Hematopoietic multipotent progenitor cell (in vitro differentiated cells): ENCODE measurements around the gene RFWD3. TPM values are rescaled to one million over a fixed set of nuclear protein-coding genes. Genes with fewer than 3 reads are reported as not detected.
"Not testable (repeated sequence)": the region's sequence is repeated elsewhere in the genome, so short reads cannot be mapped to it uniquely, and the experiment has no call there.

Source experiments
- DNase-seq, 3 donors: peaks; one replicate each; pipeline ENCODE4 v3.0.0-alpha.2; 2011 to 2015; ENCODE audit warnings: low read depth in 2 of 3, low spot score in 2 of 3
- total RNA-seq: library from RNA; depleted of rRNA; stranded (reverse); fragments of >200 nt; gene quantifications from one replicate; pipeline ENCODE4 v1.2.3, GENCODE V29; 2012

RFWD3 gene
- total RNA-seq, 1 donor: 35.3 TPM

DNA sequence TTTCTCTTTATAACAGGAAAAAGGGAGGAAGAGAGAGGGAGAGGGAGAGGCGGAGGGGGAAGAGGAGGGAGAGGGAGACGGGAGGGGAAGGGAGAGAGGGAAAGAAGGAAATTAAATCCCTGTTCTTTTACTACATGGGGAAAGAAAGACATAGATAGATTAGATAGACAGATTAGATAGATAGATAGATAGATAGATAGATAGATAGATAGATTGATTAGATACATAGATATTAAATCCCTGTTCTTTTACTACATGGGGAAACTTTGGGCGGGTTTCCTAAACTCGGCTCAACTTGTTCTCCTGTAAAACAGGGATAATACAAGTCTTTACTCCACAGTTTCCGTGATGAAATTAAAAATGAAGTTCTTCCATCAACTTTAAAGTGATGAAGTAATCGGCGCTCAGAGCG is 661 bp downstream of the RFWD3 start:
- no peak for DNase-seq

DNA sequence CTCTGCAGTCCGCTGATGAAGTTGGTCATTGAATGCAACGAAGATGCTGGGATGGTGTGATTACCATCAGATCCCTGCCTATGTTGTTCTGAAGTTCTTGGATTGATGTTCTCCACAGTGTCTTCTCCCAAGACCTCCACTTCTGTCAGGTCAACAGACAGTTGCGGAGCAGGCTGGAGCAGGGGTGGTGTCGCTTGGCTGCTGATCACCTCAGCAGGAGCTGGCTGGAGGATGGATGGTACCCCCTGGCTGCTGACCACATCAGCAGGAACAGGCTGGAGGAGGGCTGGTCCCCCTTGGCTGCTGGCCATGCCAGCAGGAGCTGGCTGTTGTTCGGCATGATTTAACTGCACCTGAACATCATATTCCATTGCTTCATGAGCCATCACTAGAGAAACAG is 5.6 kb downstream of the RFWD3 start:
- DNase-seq: no peak

DNA sequence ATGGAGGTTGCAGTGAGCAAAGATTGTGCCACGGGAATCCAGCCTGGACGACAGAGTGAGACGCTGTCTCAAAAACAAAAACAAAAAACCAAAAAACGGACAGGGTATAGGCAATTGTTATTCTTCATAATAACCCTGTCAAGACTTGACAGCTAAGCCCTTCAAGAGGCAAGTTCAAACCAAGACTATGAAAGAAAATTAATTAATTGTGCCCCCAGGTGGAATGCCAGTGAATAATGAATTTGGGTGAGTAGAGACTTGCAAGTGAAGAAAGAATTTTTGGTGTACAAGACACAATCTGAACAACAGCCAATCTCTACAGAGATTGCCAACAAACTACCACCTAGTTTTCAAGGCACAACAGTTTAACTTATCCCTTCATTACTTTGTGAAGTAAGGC is 6.3 kb downstream of the RFWD3 start:
- DNase-seq: no peak

DNA sequence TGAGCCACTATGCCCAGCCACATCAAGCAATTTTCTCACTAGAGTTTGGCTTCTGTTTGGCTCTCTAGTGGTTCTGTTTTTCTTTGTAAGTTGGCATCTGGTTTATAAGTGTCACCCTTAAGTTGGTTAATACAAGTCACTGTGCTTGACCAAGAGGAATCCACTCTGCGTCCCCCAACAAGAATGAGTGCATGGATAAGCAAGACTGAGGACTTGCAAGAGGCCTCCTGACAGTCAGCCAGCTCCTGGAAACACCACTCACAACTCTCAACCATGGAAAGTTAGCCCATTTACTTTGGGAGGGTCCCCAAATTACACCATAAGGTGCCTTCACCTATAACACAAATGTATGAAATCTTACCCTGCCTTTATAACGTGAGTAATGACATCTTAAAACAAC is 7.6 kb downstream of the RFWD3 start:
- DNase-seq: no peak

DNA sequence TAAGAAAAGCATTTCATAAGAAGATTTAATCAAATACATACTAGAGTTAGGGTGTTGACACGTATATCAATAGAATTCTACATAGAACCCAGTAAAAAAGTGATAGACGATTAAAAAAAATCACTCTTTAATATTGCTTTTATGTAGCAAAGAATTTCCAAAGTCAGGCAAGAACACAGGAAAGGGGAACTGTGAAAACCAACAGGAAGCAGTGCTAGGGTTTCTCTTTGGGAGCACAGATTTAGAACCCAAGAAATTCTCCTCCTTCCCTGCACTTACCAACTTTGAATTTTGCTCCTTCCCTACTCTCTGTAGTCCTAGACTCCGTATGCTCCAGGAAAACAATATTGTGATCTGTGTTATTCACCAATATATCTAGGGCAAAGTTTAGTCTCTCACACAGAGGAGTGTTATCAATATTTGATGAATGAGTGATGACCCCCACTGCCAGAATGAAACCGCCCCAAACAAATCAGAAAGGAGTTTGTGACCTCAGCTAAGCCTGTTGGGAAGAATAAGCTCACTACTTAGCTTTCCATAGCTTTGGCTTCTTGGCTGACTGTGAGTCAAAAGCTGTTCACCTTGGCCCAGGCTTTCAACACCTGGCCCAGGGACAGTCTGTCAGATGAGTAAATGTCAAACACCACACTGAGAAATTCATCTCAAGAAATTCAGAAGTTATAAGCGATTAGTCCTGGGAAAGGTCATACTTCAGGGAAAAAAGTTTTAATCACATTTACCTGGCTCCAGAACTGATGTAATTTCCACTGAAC is 8.6 kb downstream of the RFWD3 start:
- no peak for DNase-seq

DNA sequence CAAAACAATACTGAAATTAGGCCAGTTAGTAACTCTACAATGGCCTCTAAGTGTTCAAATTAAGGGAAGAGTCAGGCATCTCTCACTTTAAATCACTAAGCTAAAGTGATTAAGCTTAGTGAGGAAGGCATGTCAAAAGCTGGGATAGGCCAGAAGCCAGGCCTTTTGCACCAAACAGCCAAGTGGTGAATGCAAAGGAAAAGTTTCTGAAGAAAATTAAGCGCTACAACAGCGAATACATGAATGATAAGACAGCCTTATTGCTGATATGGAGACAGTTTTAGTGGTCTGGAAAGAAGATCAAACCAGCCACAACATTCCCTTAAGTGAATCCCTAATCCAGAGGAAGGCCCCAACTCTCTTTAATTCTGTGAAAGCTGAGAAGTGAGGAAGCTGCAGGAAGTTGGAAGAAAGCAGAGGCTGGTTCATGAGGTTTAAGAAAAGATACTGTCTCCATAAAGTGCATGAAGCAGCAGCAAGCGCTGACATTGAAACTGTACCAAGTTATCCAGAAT is 12.1 kb downstream of the RFWD3 start:
- no peak for DNase-seq

DNA sequence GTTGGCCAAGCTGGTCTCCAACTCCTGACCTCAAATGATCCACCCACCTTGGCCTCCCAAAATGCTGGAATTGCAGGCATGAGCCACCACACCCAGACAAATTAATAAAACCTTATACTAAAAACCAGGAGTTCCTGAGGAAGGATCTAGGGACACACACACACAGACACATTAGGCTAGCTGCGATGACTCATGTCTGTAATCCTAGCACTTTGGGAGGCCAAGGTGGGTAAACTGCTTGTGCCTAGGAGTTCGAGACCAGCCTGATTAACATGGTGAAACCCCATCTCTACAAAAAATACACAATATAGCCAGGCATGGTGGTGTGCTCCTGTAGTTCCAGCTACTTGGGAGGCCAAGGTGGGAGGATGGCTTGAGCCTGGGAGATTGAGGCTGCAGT is 13.8 kb downstream of the RFWD3 start:
- not testable (repeated sequence) for DNase-seq

DNA sequence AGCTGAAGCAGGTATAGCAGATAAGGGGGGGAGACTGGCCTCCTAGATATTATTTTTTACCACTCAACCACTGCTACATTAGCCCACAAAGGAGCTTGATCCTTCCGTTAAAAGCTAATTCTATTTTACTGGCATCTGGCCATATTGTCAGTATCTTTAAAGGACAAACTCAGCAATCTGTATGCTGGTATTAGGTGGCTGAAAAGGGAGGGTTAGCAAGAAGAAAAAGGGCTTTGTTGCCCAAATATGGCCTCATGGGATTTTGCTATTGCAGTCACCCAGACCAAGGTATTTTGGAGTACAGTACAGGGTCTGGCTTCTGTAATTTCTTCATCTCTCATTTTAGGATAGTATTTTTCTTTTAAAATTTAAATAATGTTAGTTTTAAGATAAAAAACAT is 14.4 kb downstream of the RFWD3 start:
- no peak for DNase-seq

DNA sequence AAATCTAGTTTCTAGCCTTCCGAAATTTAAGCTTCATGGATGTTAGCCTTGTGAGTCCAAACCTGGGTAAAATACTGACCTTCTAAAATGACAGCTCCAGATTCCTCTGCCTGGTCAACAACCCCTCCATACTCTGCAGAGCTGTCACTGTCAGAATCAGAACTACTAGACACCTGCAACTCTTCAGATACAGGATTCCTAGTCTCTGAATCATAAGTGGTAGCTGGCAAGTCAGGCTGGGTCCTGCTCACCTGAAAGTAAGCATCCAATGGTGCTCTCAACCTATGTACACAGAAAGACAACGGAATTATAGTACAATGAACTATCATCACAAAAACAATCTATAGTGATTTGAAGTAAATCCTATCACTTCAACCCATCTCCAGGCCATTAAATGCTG is 14.8 kb downstream of the RFWD3 start:
- no peak for DNase-seq

DNA sequence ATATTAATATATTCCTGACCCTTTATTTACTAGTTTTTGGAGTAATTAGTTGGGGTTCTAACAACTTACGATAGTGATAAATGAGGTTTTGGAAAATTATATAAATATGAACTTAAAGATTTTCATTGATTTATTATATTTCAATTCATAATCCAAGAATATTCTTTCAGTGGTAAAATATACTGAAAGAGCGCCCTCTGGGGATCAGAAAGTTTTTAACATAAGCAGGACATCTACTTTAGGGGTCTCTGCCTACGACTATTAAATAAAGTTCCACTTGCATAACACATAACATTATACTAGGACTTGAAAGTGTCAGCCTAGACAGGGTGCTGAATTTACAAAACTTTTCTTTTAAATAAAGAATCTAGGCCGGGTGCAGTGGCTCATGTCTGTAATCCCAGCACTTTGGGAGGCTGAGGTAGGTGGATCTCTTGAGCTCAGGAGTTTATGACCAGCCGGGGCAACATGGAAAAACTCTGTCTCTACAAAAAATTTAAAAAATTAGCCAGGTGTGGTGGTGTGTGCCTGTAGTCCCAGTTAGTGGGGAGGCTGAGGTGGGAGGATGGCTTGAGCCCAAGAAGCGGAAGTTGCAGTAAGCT is 15.6 kb downstream of the RFWD3 start:
- peak in 2 of 3 donors; percentile 22 to 52 for DNase-seq

DNA sequence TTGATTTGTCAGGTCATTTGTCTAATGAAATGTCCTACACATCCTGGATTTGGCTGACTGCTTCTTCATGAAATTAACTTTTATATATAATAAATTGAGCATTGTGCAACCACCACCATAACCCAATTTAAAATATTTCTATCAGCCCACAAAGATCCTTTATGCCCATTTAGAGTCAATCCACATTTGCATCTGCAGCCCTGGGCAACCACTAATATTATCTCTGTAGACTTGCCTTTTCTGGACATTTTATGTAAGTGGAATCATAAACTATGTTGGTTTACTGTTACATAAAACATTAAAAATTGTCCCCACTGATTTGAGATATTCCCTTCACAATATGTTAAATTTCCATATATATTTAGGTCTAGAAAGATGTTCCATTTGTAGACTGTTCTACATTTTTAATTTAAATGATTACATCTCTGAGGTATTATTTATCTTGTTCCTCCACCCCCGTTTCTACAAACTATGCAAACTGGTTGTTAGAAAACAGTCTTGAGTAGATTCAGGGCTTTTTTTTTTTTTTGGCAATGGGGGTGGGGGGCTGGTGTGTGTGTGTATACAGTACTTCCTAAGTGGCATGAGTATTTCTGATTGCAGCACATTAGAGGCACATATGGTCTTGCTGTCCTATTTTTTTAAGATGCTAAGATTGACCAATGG is 16.7 kb downstream of the RFWD3 start:
- no peak for DNase-seq

DNA sequence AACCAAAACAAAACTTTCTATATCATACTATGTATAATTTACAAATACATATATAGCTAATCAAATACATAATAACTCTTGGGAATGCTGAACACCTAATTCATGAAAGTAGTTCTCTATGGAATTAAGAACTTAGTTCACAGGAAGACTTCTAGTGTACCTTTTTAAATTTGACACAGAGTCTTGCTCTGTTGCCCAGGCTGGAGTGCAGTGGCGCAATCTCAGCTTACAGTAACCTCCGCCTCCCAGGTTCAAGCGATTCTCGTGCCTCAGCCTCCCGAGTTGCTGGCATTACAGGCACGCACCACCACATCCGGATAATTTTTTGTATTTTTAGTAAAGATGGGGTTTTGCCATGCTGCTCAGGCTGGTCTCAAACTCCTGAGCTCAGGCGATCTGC is 24.7 kb downstream of the RFWD3 start:
- DNase-seq: no peak

DNA sequence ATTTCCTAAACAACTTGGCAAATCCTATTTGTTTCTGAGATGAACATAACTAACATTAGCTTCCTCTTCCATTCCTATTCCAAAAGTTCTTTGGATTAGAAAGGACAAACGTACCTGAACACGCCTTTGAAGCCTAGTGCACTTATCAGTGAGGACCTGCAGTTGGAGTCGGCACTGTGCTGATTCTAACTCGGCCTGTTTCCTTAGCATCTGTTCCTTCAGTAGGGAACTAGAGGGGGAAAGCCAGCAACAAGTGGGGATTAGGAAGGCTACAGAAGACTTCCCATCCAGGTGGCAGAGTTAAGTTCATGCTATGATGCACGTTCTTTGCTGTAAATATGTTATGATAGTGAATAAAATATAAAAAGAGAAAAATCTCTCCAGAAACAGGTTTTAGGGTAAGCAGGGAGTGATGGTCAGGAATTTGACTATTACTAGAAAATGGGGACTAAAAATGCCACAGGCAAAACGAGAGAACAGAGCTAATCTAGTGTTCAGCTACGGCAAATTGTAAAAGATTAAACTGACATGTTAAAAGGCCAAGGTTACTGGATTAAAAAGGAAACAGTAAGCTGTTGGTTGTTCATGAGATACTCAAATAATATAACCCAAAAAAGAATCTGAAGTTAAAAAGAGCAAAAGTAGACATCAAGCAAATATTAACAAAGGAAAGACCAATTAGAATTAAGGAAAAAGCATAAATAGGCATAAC is 28.8 kb downstream of the RFWD3 start:
- no peak for DNase-seq

DNA sequence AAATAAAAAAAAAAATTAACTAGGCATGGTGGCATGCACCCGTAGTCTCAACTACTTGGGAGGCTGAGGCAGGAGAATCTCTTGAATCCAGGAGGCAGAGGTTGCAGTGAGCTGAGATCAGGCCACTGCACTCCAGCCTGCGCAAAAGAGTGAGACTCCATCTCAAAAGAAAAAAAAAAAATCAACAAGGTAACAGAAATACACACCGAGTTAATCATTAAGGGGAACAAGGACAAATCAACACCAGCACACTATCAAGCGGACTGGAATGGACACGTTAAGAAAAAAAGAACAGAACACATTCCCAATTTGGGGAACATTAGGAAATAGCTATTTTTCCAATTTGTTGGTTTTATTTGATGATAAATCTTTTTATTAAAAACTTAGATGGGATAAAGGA is 31.4 kb downstream of the RFWD3 start:
- DNase-seq: no peak

DNA sequence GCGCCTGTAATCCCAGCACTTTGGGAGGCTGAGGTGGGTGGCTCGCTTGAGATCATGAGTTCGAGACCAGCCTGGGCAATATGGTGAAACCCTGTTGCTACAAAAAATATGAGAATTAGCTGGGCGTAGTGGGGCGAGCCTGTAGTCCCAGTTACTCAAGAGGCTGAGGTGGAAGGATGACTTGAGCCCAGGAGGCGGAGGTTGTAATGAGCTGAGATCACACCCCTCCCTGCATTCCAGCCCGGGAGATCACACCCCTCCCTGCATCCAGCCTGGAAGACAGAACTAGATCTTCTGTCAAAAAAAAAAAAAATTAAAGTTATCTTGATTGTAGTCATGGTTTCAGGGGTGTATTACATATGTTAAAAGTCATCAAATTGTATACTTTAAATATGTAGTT is 33.0 kb downstream of the RFWD3 start:
- no peak for DNase-seq

DNA sequence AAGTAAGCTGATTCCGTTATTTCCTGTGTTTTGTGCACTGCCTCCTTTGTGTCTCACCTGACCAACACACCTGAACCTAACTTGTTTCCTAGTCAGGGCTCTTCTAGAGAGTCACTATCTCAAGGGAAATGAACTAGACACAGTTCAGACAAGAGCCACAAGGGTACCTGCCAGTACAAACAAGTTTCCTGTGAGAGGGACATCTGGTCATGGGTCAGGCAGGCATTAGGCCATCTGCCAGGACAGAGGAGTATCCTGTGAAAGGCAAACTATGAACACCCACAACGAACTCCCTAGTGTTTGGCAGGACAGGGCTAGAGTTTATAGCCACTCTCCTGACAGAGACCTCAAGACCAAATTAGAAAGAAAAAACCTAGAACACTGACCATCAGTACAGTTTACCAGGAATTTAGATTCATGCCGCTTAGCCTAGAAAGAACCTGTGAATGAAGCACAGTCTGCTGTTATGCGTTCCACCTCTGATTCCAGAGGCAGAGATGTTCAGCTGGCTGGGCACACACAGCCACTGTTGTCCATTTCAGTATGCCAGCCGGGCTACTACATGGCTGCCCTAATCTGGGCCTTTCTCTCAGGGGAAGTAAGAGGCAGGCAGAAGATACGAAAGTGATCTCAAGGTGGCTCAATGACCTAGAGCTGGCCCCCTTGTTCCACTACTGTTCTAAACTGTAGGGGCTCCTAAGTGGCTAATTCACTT is 39.0 kb downstream of the RFWD3 start:
- no peak for DNase-seq

DNA sequence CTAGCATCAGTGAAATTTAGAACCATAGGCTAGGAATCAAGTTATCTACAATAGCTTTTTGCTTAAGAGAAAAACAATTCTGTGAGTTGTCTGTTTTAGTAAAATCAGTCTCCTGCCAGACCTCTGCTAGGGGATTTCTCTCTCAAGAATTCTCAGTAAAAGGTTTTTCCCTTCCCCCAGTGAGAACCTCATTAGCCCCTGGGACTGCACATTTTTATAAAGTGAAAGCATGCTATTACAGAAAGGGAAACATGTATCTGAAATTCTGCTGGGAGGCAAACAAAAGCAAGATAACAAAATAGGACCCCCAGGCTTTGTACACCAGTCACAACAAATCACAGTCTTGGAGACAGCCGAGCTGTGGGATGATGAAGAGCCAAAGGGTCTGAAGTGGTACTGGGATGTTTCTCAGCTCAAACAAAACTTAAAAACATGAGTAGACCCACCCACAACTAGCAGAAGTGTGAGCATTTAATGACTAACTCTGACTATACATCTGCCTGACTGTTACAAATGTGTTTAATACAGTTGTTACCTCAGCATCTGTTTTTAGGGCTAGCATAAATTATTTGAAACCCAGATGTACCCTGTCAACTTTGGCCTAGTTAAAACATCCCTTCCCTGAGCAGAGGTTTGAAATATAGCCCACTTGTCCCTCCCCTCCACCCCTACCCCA is 39.8 kb downstream of the RFWD3 start:
- DNase-seq: no peak

DNA sequence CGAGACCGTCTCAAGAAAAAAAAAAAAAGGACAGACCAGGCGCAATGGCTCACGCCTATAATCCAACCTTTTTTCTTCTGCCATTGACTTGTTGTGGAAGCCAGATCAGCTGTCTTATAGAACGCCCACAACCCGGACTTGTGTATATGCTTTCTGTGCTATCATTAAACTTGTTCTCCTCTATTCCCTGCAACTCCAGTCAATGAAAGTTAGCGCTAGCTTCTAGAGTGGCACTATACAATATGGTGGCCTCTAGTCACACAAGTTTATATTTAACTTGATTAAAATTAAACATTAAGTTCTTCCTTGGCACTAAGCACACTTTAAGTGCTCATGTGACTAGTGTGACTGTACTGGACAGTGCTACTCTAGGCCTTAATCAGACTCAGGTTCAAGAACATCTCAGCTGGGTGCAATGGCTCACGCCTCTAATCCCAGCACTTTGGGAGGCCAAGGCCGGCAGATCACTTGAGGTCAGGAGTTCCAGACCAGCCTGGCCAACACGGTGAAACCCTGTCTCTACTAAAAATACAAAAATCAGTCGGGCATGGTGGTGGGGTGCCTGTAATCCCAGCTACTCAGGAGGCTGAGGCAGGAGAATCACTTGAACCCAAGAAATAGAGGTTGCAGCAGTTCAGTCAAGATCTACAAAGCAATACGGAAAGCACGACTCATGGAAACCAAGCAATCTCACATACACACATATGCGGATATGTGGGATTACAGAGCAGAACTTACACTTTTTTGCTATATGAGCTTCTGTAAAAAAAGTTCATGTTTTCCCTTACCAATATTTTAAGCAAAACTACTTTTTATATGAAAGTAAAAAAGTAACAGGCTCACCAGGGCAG is 41.0 kb downstream of the RFWD3 start:
- no peak for DNase-seq

DNA sequence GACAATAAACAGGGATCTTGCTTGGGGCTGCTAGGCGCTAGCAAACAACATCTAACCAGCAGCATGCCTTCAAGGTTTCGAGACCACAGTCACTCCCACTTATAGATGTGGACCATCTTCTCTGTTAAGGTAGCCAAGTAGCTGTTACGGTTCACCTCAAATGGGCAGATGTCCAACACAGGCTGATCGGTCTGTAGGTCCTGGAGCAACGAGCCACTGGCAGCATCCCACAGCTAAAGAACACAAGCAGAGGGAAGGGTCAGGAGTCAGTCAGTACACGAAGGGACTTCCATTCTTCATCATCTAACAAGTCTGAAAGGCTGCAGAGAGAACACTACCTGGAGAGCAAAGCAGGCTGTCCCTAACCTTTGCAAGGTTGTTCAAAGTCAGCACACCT is 42.8 kb downstream of the RFWD3 start:
- DNase-seq: no peak
